HCT116 (cell line): ENCODE results near the gene APOL4.

Experiments used
- CTCF ChIP-seq, 3 experiments: fragments of 200-600 bp in 1 of 3; sonication (generic) in 1 of 3; IDR thresholded peaks in 2 of 3; conservative IDR thresholded peaks in 1 of 3; 2 replicates each; pipeline ENCODE4 v1.5.1; 2012 to 2017; ENCODE audit warnings: low read depth in 2 of 3, low read length in 2 of 3, antibody characterized with exemption in 1 of 3, borderline replicate concordance in 1 of 3, control low read depth in 1 of 3, mild to moderate bottlenecking in 1 of 3, mixed read lengths in 1 of 3, mixed run types in 1 of 3, moderate library complexity in 1 of 3; ENCODE audit not compliant: insufficient read depth in 1 of 3
- EZH2 ChIP-seq: fragments of 200-600 bp; sonication (generic); IDR thresholded peaks from 2 replicates; pipeline ENCODE4 v1.6.1; 2017; ENCODE audit warnings: antibody characterized with exemption, mixed run types

- TF ChIP-seq EZH2 (no peak), CTCF (IDR thresholded peaks at IDR 0.05 in 2 of 3, conservative IDR thresholded peaks at IDR 0.05 in 1 of 3; ENCODE audit: borderline replicate concordance in 1 of 3, insufficient read depth in 1 of 3, low read depth in 2 of 3, low read length in 2 of 3) (no peak)
Observed at GRCh38 chr22:36213586-36213985, 12.0 kb upstream of the APOL4 start.
